ENCODE data around the gene MED14.

MED14 gene

GRCh38 chrX:40663880-40664630 lies 71.3 kb downstream of the MED14 start:
- DNase-seq (ENCODE audit: low read depth in 2 of 3, low spot score in 1 of 3), result no peak

- DNase-seq (ENCODE audit: low read depth in 2 of 3, low spot score in 1 of 3), result no peak
Measured at GRCh38 chrX:40663078-40663740, 72.1 kb downstream of the MED14 start.

GRCh38 chrX:40661489-40661888 lies 73.9 kb downstream of the MED14 start:
- no peak for DNase-seq (ENCODE audit: low read depth in 2 of 3, low spot score in 1 of 3)

GRCh38 chrX:40660381-40660780 lies 75.0 kb downstream of the MED14 start:
- no peak for DNase-seq (ENCODE audit: low read depth in 2 of 3, low spot score in 1 of 3)

GRCh38 chrX:40653535-40653934 lies 81.8 kb downstream of the MED14 start:
- no peak for DNase-seq (ENCODE audit: low read depth in 2 of 3, low spot score in 1 of 3)

- DNase-seq (ENCODE audit: low read depth in 2 of 3, low spot score in 1 of 3), result no peak
Measured at GRCh38 chrX:40652664-40653063, 82.7 kb downstream of the MED14 start.

- peak; percentile 33 to 81 (median 36) for DNase-seq (ENCODE audit: low read depth in 2 of 3, low spot score in 1 of 3)
Measured at GRCh38 chrX:40651620-40652223, 83.6 kb downstream of the MED14 start.

GRCh38 chrX:40647307-40648197 lies 87.8 kb downstream of the MED14 start, which contains the start of gene CXorf38:
Gene CXorf38, minus strand, starts transcription at chrX:40647561. Its CDS starts 41 bp downstream, at chrX:40647520.
- peak; percentile 84 to 96 (median 86) for DNase-seq (ENCODE audit: low read depth in 2 of 3, low spot score in 1 of 3)

GRCh38 chrX:40646489-40647306 lies 88.6 kb downstream of the MED14 start:
- peak in 1 of 3 donors; percentile 14 for DNase-seq (ENCODE audit: low read depth in 2 of 3, low spot score in 1 of 3)

GRCh38 chrX:40644821-40645358 lies 90.5 kb downstream of the MED14 start:
- DNase-seq (ENCODE audit: low read depth in 2 of 3, low spot score in 1 of 3), result peak in 2 of 3 donors; percentile 11 to 30

- no peak for DNase-seq (ENCODE audit: low read depth in 2 of 3, low spot score in 1 of 3)
Measured at GRCh38 chrX:40644176-40644575, 91.2 kb downstream of the MED14 start.

GRCh38 chrX:40637687-40638086 lies 97.7 kb downstream of the MED14 start:
- DNase-seq (ENCODE audit: low read depth in 2 of 3, low spot score in 1 of 3), result no peak

- DNase-seq (ENCODE audit: low read depth in 2 of 3, low spot score in 1 of 3), result no peak
Measured at GRCh38 chrX:40632199-40632598, 103.1 kb downstream of the MED14 start.

- DNase-seq (ENCODE audit: low read depth in 2 of 3, low spot score in 1 of 3), result no peak
Measured at GRCh38 chrX:40628506-40628905, 106.8 kb downstream of the MED14 start.

GRCh38 chrX:40625294-40625693 lies 110.0 kb downstream of the MED14 start:
- no peak for DNase-seq (ENCODE audit: low read depth in 2 of 3, low spot score in 1 of 3)

- no peak for DNase-seq (ENCODE audit: low read depth in 2 of 3, low spot score in 1 of 3)
Measured at GRCh38 chrX:40623665-40624064, 111.7 kb downstream of the MED14 start.

- no peak for DNase-seq (ENCODE audit: low read depth in 2 of 3, low spot score in 1 of 3)
Measured at GRCh38 chrX:40623139-40623536, 112.2 kb downstream of the MED14 start, which contains the start of gene MPC1L. Gene MPC1L, plus strand, starts transcription at chrX:40623428. Its CDS starts 138 bp downstream, at chrX:40623566.

GRCh38 chrX:40622479-40623138 lies 112.7 kb downstream of the MED14 start:
- no peak for DNase-seq (ENCODE audit: low read depth in 2 of 3, low spot score in 1 of 3)

GRCh38 chrX:40617566-40617965 lies 117.8 kb downstream of the MED14 start:
- no peak for DNase-seq (ENCODE audit: low read depth in 2 of 3, low spot score in 1 of 3)

Measured in stimulated activated CD4-positive, alpha-beta T cell treated with anti-CD3 and anti-CD28 coated beads, Interleukin-12 subunit alpha, Interleukin-12 subunit beta, amount 100 ng/mL, for 48 hours (primary cell).